ENCODE results near the gene CRYBG2.

GRCh38 chr1:26283279-26283853 is 70.6 kb downstream of the CRYBG2 start:
- no peak for TF ChIP-seq CTCF (IDR thresholded peaks at IDR 0.05)
- TF ChIP-seq POLR2A (IDR thresholded peaks at IDR 0.05): no peak

All from testis (tissue), 2 donors.